HG03103 (cell line): Measurements from ENCODE around the gene SUPT20HL1.
"Not testable (repeated sequence)": the region's sequence is repeated elsewhere in the genome, so short reads cannot be mapped to it uniquely, and the experiment has no call there.

ENCODE experiments used
- ATAC-seq: cut with Tn5 transposase; IDR thresholded peaks from one replicate; pipeline ENCODE4 v1.9.1; 2021; ENCODE audit warnings: low read depth; ENCODE audit not compliant: unreplicated experiment

Gene SUPT20HL1

DNA sequence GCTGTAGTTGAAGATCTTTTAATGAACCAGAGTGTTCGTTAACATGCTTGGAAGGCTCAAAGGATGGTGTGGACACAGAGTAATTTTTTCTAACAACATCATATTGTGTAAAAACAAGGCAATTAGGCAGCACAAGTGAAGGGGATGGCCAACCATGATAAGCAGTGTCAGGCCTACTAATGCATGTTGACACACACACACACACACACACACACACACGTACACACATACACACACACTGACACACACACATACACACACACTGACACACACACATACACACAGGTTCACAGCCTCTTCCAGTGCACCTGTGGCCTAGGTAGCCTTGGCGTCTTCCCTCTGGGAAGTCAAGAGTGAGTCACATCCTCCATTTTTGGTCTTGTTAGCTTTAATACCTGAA, at the start of gene SUPT20HL1:
Gene SUPT20HL1, plus strand, starts transcription at position 368 of the 400 bp plus-strand sequence. CDS start 2,122 bp downstream, outside the sequence.
- ATAC-seq, result no peak

DNA sequence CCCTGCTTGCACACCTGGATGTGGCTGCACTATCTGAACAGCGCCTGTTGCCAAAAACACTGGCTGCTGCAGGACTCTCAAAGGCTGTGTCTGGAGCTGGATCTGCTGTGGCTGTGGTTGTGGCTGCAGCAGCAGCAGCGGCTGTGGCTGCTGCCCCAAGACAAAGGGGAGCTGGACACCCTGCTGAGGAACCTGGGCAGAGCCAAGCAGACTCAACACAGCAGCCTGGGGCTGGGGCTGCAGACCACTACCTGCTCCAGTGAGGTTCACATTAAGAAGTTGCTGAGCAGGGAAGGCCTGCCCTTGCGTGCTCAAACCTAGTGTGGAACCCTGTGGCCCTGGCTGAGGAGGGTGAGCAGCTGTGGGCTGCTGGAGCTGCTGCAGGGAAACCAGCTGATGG, 49.5 kb upstream of the SUPT20HL1 start:
- ATAC-seq, result not testable (repeated sequence)

DNA sequence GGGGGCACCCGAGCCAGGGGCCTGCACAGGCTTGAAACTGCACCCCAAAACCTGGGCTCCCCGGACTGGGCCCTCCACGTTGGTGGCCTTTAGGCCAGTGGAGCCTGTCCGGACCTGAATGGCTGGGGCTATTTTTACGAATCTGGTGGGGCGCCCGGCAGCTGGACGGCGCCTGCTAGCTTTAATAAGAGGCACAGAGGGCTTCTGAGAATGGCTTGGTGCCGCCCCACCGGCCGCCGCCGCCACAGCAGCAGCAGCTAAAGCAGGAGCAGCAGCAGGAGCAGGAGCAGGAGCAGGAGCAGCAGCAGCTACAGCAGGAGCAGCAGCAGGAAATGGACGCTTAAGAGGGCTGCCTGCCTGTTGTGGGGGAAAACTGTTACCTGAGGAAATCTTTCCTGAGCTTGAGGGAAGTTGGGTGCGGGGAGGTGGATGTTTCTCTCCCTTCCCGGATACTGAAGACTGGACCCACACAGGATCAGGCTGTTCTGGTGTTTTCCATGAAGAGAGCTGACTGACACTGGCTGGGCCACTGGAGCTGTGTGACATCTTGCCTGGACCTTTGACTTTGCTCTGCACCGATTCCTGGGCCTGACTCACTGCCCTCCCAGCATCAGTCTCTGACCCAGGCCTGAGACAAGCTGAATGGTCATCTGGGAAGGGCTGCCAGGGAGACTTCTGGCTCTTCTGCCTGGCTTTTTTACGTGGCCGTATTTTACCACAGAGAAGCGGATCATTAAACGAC, 48.8 kb upstream of the SUPT20HL1 start:
- not testable (repeated sequence) for ATAC-seq

DNA sequence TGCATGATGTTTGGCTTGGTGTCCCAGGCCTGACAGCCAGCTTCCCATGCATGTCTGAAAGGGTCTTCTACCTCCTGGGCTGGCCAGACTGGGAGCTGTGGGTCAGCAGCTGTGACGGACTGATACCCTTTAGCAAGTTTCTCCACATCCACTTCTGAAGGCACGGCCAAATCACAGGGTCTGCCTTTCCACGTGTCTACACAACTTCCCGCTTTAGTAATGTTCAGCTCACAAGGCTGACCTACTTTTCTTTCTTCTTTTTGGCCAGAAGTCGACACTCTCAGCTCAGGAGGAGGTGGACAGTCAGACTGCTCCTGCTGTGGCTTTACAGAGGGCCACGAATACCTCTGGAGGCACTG, 48.2 kb upstream of the SUPT20HL1 start:
- not testable (repeated sequence) for ATAC-seq

DNA sequence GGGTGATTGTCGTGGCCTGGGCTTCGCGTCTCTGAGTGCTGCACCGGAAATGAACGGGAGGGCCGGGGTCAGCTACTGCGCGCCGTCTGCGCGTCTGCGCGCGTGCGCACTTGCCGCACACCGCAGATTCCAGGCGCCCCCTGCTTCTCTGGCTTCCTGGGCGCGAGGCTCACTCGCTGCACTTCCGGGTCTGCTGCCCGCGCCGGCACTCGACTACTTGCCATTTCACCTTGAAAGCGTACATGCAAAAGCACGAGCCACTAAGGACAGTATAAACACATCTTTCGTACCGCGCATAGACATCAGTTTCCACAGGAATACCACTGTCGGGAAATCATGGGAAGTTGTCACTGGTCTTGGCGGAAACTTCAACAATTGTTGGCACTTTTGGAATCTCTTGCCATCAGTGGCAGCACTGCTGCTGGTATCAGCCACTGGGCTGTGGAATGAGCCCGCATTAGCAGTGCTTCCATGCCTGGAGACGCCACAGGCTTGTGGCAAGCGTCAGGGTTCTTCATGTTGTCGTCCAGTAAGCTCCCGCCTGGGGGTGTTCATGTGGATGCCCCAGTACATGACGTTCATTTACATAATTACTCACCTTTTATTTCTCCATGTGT, 46.3 kb upstream of the SUPT20HL1 start, which contains the start of gene SUPT20HL2:
Gene SUPT20HL2, minus strand, starts transcription at position 51 of the 617 bp plus-strand sequence. CDS start 754 bp downstream, outside the sequence.
- no peak for ATAC-seq

DNA sequence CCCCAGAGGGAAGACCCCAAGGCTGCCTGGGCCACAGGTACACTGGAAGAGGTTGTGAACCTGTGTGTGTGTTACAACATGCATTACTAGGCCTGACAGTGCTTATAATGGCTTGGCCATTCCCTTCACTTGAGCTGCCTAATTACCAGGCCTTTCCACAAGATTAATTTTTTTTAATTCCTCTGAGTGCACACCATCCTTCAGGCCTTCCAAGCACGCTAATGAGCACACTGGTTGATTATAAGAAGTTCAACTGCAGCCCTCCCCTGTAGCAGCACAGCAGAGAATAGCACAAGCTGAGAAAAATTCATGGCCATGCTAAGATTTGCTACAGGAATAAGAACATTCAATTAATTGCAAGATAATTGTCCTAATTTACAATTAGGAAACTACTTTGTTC, 44.3 kb upstream of the SUPT20HL1 start:
- ATAC-seq, result no peak

DNA sequence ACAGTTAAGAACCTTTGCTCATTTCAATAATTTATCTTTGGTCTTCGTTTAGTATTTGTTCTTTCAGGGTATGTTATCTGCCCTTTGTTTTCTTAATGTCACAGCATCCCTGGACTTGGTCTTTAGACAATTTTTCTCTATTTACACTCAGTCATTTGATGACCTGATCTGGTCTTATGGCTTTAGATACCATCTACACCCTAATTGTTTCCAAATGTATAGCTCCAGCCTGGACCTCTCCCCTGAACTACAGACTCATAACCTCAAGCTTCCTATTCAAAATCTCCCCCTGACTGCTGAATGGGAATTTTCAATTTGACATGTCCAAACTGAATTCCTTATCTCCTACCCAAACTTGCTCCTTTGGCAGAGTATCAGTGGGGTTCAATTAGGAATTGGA, 42.9 kb upstream of the SUPT20HL1 start:
- no peak for ATAC-seq

DNA sequence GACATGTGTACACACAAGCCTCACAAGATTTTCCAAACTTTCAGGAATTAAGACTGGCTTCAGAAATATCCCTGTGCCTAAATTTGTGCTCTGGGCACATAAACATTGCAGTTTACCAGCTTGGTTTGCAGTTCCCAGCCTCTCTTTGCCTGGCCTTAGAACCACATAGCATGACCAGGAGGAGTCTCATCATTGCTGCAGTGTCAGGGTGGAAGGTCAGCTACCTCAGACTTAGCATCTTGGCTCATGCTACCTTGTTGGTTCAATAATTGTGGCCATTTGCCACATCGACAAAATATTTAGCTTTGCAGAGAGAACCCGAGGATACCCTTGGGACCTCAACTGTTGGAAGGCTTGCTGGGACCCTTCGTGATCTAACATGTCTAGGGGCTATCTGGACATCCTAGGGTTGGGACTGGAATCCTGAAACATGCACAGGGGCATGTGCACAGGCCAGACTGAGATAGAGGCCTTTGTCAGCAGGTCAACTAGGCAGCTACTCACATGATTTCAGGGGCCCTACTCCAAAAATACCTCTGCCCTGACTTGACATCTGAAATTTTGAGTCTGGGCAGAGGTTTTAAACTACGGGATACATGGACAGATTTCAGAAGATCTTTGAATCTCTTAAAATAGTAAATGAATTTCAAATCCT, 38.6 kb upstream of the SUPT20HL1 start:
- ATAC-seq, result no peak

DNA sequence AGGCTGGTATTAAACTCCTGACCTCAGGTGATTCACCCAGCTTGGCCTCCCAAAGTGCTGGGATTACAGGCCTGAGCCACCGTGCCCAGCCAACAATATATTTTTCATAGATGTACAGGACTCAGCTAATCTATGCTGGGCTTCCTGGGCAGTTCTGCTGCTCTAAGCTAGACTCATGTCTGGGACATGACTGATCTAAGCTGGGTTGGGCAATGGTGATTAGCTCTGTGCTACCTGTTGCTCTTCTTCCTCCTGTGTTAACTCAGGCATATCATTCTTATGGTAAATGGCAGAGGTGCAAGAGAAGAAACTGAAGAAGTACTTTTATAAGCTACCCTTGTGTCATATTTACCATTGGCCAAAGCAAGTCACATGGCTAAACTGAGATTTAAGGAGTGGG, 35.2 kb upstream of the SUPT20HL1 start:
- ATAC-seq, result no peak

DNA sequence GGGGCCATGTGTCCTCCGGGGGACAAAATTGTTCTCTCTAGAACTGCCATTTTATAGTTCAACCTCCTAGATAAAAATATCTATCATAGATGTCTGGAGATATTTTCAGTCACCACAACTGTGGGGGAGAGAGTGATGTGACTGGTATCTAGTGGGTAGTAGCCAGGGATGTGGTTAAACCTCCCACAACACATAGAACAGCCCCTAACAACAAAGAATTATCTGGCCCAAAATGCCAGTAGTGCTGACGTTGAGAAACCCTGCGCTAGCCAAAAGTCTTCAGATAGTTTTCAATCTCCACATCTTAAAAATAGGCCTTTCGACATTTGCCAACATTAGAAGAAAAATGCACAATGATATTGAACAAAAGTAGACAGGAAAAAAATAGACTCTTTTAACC, 27.6 kb upstream of the SUPT20HL1 start:
- ATAC-seq, result no peak

DNA sequence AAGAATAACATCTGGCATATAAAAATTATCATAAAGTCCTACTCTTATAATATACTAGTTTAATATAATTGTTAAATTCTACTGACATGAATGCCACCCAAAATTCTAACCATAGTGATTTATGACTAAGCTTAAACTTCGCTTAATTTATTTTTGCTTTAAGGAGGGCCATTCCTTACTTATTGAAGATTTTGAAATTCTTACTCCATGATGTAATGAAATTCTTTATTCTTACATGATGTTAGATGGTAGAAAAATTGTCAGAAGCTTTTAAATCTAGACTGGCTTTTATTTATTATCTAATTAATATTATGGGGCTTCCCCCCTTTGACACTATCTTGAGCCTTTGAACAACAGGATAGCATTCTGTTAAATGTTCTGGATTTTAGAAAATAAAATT, 27.1 kb upstream of the SUPT20HL1 start:
- no peak for ATAC-seq

DNA sequence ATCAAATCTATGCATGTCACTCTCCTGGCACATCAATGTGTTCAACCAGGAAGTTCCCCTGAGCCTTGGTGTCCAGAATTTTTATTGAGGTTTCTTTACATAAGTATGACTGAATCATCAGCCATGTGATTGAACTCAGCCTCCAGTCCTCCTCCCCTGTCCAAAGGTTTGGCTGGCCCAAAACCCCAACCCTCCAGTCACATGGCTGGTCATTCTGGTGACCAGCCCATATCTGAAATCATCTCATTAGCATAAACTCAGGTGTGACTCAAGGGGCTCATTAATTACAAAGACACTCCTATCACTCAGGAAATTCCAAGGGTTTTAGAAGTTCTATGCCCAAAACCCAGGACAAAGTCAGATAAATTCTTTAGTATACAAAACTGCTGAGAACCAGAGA, 26.0 kb upstream of the SUPT20HL1 start:
- no peak for ATAC-seq

DNA sequence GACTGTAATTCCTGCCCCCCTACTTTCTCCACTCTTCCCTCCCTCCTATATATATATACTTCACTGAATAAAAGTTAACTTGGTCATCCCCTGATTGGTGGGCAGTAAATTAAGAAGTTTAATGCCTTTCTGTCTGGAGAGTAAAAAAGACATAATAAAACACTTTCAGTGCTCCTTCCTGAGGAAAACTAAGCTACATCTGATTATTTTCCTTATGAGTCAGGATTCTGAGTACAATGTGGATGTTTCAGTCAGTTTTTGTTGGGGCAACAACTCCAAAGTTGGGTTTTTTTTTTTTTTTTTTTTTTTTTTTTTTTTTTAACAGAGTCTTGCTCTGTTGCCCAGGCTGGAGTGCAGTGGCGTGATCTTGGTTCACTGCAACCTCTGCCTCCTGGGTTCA, 24.6 kb upstream of the SUPT20HL1 start:
- ATAC-seq, result no peak

DNA sequence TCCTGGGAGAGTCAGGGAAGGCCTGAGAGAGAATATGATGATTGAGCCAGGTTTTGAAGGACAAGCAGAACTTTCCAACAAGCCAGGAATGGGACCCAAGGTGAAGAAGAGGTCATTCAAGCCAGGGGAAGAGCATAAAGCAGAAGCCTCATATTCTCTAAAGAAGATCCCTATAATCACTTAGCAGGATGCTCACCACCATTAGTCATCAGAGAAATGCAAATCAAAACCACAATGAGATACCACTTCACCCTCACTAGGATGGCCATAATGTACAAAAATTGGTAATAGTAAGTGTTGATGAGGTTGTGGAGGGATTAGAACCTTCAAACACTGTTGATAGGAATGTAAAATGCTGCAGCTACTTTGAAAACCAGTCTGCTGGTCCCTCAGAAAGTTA, 20.5 kb upstream of the SUPT20HL1 start:
- ATAC-seq, result no peak

DNA sequence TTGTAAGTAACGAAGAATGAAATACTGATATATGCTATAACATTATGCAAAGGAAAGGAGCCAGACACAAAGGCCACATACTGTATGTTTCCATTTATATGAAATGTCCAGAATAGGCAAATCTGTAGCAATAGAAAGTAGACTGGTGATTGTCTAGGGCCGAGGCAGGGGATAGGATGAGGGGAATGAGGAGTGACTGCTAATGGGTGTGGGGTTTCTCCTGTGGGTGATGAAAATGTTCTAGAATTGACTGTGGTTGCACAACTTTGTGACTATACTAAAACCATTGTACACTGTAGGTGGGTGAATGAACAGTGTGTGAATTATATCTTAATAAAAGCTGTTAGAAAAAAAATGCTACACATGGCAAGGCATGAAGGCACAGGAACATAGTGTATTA, 19.9 kb upstream of the SUPT20HL1 start:
- ATAC-seq, result no peak

DNA sequence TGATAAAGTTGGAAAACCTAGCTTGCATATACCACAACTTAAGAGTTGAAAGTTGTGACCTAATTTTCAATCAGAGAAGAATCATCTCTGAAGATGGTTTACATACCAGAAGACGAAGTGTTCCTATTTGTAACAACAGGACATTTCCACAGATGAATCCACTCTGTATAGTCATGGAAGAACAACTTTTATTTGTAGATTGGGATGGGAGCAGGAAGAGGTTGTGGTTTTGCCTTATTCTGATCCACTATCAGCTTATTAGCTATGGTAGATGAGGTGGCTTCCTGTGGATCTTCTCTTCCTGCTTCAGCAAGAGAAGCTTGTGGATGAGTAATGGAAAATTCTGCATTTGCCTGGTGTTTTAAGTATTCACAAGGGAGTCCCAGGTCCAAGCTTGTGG, 18.6 kb upstream of the SUPT20HL1 start:
- ATAC-seq, result no peak

DNA sequence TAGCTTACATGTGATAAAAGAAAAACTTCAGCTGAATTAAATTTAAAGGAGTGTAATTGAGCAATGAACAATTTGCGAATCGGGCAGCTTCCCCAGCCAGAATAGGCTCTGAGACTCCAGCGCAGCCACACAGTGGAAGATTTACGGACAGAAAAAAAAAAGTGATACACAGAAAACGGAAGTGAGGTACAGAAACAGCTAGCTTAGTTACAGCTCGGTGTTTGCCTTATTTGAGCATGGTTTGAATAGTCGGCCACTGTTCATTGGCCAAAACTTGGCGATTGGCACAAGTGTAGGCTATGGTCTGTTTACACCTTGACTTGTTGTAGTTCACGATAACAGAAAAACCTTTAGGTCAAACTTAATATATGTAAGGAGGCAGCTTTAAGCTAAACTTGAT, 16.7 kb upstream of the SUPT20HL1 start:
- ATAC-seq, result peak; percentile 86

DNA sequence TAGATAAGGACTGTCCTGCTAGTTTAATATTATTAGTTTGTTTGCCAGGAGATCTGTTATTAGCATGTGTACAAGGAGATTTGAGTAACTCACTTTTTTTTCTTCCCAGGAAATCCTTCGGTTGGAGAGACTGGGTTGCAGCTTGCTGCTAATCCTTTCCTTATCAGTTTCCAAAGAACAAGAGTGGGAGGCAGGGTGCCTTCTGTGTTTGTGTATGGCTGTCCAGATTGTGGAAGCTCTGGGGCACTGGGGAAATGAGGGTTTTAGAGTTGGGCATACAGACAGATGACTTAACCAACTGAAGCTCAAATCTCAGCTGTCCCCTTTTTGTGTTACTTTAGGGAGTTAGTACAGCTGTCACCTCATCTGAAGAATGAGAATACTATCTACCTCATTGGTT, 12.6 kb upstream of the SUPT20HL1 start:
- no peak for ATAC-seq

DNA sequence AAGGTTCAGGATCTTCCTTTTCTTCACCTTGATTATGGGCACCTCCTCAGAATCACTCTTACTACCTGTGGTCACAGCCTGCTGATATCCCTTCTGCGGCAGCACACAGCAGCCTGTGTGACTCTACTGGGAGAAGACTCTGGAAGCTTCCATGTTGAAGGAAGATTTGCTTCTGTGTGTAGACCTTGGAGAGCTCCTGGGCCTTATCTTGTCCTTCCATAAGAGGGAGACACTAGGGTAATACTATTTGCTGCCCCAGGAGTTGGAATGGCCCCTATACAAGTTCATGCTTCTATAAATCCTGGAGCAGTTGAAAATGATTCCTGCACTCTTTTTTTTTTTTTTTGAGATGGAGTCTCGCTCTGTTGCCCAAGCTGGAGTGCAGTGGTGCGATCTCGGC, 10.2 kb upstream of the SUPT20HL1 start:
- no peak for ATAC-seq

DNA sequence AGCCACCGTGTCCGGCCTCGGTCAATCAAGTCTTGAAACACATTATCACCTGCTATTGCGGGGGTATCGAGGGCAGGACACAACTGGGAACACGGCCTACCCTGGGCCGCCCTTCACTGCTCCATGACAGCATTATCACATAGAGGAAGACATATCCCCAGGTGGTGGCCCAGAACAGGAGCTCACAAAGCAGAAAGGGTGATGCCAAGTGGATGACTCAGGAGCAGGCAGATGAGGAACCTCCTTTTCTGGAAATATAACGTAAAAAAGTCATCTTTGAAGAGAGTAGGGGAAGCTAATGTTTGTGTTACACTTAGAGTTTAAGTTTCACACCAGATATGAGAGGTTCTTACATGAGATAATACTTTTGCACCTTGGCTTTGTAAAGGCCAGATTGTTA, 5.3 kb upstream of the SUPT20HL1 start:
- ATAC-seq, result no peak

DNA sequence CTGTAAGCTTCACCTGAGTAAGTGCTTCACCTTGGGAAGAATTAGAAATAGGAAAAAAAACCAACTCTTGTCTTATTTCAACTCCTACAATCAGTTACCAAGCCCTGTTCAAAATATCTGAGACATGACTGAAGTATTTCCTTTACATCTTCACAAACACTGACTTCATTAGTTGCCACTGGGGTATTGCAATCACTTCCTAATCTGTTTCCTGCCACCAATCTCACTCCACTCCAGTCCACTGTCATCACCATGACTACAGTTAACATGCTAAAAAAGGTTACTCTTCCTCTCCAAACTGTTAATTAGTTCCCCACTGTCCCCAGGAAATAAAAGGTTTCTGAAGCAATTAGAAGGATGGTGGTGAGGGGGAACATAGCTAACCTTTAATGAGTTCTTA, 3.3 kb upstream of the SUPT20HL1 start:
- no peak for ATAC-seq
